Trophoblast cell (in vitro differentiated cells and primary cell): ENCODE data around the gene SEC22B.
"Not testable (repeated sequence)": the region's sequence is repeated elsewhere in the genome, so short reads cannot be mapped to it uniquely, and the experiment has no call there.

ENCODE experiments used
- DNase-seq, 2 donors: peaks; one replicate each; pipeline ENCODE4 v3.0.0-alpha.2; 2016
- H2AFZ ChIP-seq: 2 replicates; pipeline ENCODE4 v1.6.1; 2013; ENCODE audit warnings: low read length, moderate library complexity, mild to moderate bottlenecking; ENCODE audit not compliant: insufficient read depth, poor library complexity
- H2AK5ac ChIP-seq: 2 replicates; pipeline ENCODE4 v1.6.1; 2013; ENCODE audit warnings: mild to moderate bottlenecking, low read length
- H2BK120ac ChIP-seq: 2 replicates; pipeline ENCODE4 v1.6.1; 2013; ENCODE audit warnings: low read length, mild to moderate bottlenecking, moderate library complexity; ENCODE audit not compliant: insufficient read depth, poor library complexity
- H2BK12ac ChIP-seq: 2 replicates; pipeline ENCODE4 v1.6.1; 2013; ENCODE audit warnings: mild to moderate bottlenecking, low read length, moderate library complexity
- H2BK5ac ChIP-seq: 2 replicates; pipeline ENCODE4 v1.6.1; 2013; ENCODE audit warnings: low read length, low read depth, moderate library complexity, mild to moderate bottlenecking; ENCODE audit not compliant: poor library complexity
- H3K14ac ChIP-seq: 2 replicates; pipeline ENCODE4 v1.6.1; 2013; ENCODE audit warnings: mild to moderate bottlenecking, low read length
- H3K18ac ChIP-seq: 2 replicates; pipeline ENCODE4 v1.6.1; 2013; ENCODE audit warnings: mild to moderate bottlenecking, low read length
- H3K23ac ChIP-seq: 2 replicates; pipeline ENCODE4 v1.6.1; 2013; ENCODE audit warnings: low read length
- H3K27ac ChIP-seq: 2 replicates; pipeline ENCODE4 v1.5.1; 2013; ENCODE audit warnings: low read depth, mild to moderate bottlenecking, inconsistent platforms, low read length, moderate library complexity
- H3K27me3 ChIP-seq: 2 replicates; pipeline ENCODE4 v1.6.1; 2013; ENCODE audit warnings: inconsistent platforms, mild to moderate bottlenecking, low read length, moderate library complexity; ENCODE audit not compliant: insufficient read depth
- H3K36me3 ChIP-seq, 2 experiments: 1 replicate in 1 of 2; 2 replicates in 1 of 2; pipeline ENCODE4 v1.6.1; 2013; ENCODE audit warnings: low read length in 2 of 2, mild to moderate bottlenecking in 2 of 2, moderate library complexity in 1 of 2; ENCODE audit not compliant: insufficient read depth in 2 of 2, control insufficient read depth in 1 of 2
- H3K4ac ChIP-seq: 2 replicates; pipeline ENCODE4 v1.6.1; 2013; ENCODE audit warnings: low read depth, mild to moderate bottlenecking, low read length, moderate library complexity
- H3K4me1 ChIP-seq, 2 experiments: 1 replicate in 1 of 2; 2 replicates in 1 of 2; pipeline ENCODE4 v1.6.1; 2013; ENCODE audit warnings: low read length in 2 of 2, mild to moderate bottlenecking in 2 of 2, moderate library complexity in 1 of 2; ENCODE audit not compliant: insufficient read depth in 2 of 2, control insufficient read depth in 1 of 2
- H3K4me2 ChIP-seq: 2 replicates; pipeline ENCODE4 v1.6.1; 2013; ENCODE audit warnings: inconsistent platforms, mild to moderate bottlenecking, low read length, moderate library complexity
- H3K4me3 ChIP-seq: 2 replicates; pipeline ENCODE4 v1.5.1; 2013; ENCODE audit warnings: mild to moderate bottlenecking, low read depth, low read length, inconsistent platforms
- H3K79me1 ChIP-seq: one replicate; pipeline ENCODE4 v1.6.1; 2013; ENCODE audit warnings: low read length
- H3K79me2 ChIP-seq: 2 replicates; pipeline ENCODE4 v1.6.1; 2013; ENCODE audit warnings: low read length, mild to moderate bottlenecking; ENCODE audit not compliant: control insufficient read depth, insufficient read depth, poor library complexity
- H3K9ac ChIP-seq: 2 replicates; pipeline ENCODE4 v1.6.1; 2013; ENCODE audit warnings: mild to moderate bottlenecking, low read length
- H3K9me3 ChIP-seq: 2 replicates; pipeline ENCODE4 v1.6.1; 2013; ENCODE audit warnings: low read depth, mild to moderate bottlenecking, control low read depth, inconsistent platforms, low read length; ENCODE audit not compliant: insufficient read depth
- H4K12ac ChIP-seq: 2 replicates; pipeline ENCODE4 v1.6.1; 2013; ENCODE audit warnings: low read depth, mild to moderate bottlenecking, low read length, moderate library complexity
- H4K8ac ChIP-seq: 2 replicates; pipeline ENCODE4 v1.6.1; 2013; ENCODE audit warnings: low read depth, mild to moderate bottlenecking, low read length, moderate library complexity
- H4K91ac ChIP-seq: one replicate; pipeline ENCODE4 v1.6.1; 2013; ENCODE audit warnings: low read depth, mild to moderate bottlenecking, low read length, moderate library complexity
- WGBS: extraction: QIAGEN DNeasy Blood & Tissue Kit; methylation state at CpG from one replicate; pipeline ENCODE4 v1.1.7; 2013; ENCODE audit warnings: missing lambda C conversion rate; ENCODE audit not compliant: insufficient read length, insufficient coverage; ENCODE audit errors: extremely low coverage; 5-methylcytosine and 5-hydroxymethylcytosine counted together

SEC22B gene

GRCh38 chr1:120120525-120120924 lies 55.8 kb downstream of the SEC22B start:
- H3K9ac ChIP-seq, H3K4me1 ChIP-seq, H3K4ac ChIP-seq, H2BK12ac ChIP-seq, H3K18ac ChIP-seq, H3K14ac ChIP-seq, H4K12ac ChIP-seq, H2BK5ac ChIP-seq, H2AFZ ChIP-seq, H4K91ac ChIP-seq, H3K79me2 ChIP-seq, H2AK5ac ChIP-seq, H4K8ac ChIP-seq, H3K9me3 ChIP-seq, H3K79me1 ChIP-seq, H3K36me3 ChIP-seq, H3K4me3 ChIP-seq, DNase-seq, H3K4me2 ChIP-seq, H3K23ac ChIP-seq, H3K27ac ChIP-seq, H3K27me3 ChIP-seq, H2BK120ac ChIP-seq: not testable (repeated sequence)
- WGBS: no CpG with 5 or more reads among the region's 4 CpGs

GRCh38 chr1:120117371-120118177 lies 58.7 kb downstream of the SEC22B start:
- H3K4me1 ChIP-seq, H3K36me3 ChIP-seq, H3K4me2 ChIP-seq, H3K4me3 ChIP-seq, H3K14ac ChIP-seq, H3K4ac ChIP-seq, H4K12ac ChIP-seq, H2BK120ac ChIP-seq, H2AK5ac ChIP-seq, H3K23ac ChIP-seq, H4K8ac ChIP-seq, H2BK5ac ChIP-seq, H3K18ac ChIP-seq, H3K79me2 ChIP-seq, H3K27me3 ChIP-seq, H2BK12ac ChIP-seq, DNase-seq, H4K91ac ChIP-seq, H2AFZ ChIP-seq, H3K9ac ChIP-seq, H3K9me3 ChIP-seq, H3K79me1 ChIP-seq: not testable (repeated sequence)
- no CpG with 5 or more reads among the region's 4 CpGs for WGBS
- peak overlapping the region; percentile 25 for H3K27ac ChIP-seq

- H3K14ac ChIP-seq, H2AK5ac ChIP-seq, H3K79me1 ChIP-seq: not testable (repeated sequence)
Measured at GRCh38 chr1:120116094-120116493, 60.2 kb downstream of the SEC22B start.

GRCh38 chr1:120113134-120113533 lies 63.2 kb downstream of the SEC22B start:
- H3K23ac ChIP-seq, H3K4me2 ChIP-seq, H2BK120ac ChIP-seq, H3K79me1 ChIP-seq, DNase-seq, H2AFZ ChIP-seq, H3K9ac ChIP-seq, H4K8ac ChIP-seq, H4K12ac ChIP-seq, H3K9me3 ChIP-seq, H3K27me3 ChIP-seq, H3K36me3 ChIP-seq, H2BK12ac ChIP-seq, H3K4ac ChIP-seq, H3K4me1 ChIP-seq, H2AK5ac ChIP-seq, H3K79me2 ChIP-seq, H4K91ac ChIP-seq, H3K4me3 ChIP-seq, H3K27ac ChIP-seq, H3K14ac ChIP-seq, H3K18ac ChIP-seq, H2BK5ac ChIP-seq: not testable (repeated sequence)
- no CpG with 5 or more reads among the region's 3 CpGs for WGBS

More at GRCh38 chr1:120116094-120116493, 60.2 kb downstream of the SEC22B start:
- not testable (repeated sequence) for H3K79me2 ChIP-seq, H2BK120ac ChIP-seq, H3K9ac ChIP-seq, DNase-seq, H3K4ac ChIP-seq, H3K36me3 ChIP-seq, H3K4me1 ChIP-seq, H4K91ac ChIP-seq, H3K9me3 ChIP-seq, H2BK5ac ChIP-seq, H3K27ac ChIP-seq, H3K4me2 ChIP-seq, H4K12ac ChIP-seq, H2AFZ ChIP-seq, H2BK12ac ChIP-seq, H3K18ac ChIP-seq, H4K8ac ChIP-seq, H3K23ac ChIP-seq, H3K4me3 ChIP-seq, H3K27me3 ChIP-seq
- WGBS: no CpG with 5 or more reads among the region's 2 CpGs
